C1 segment of cervical spinal cord (tissue), 14 donors: Measurements from ENCODE around the gene PAPOLA.
"Not testable (repeated sequence)": the region's sequence is repeated elsewhere in the genome, so short reads cannot be mapped to it uniquely, and the experiment has no call there.

Experiments
- DNase-seq, 14 donors: peaks; one replicate each; lab custom pipeline; 2025; lab: John Stamatoyannopoulos, UW

PAPOLA gene

GRCh38 chr14:96501740-96502620, at the start of gene PAPOLA:
TSS of gene PAPOLA (plus strand) at chr14:96502382. CDS start at chr14:96502593, 211 bp downstream.
- DNase-seq: peak; percentile 73 to 97 (median 92)

- DNase-seq: no peak
Measured at GRCh38 chr14:96452684-96453083, 49.5 kb upstream of the PAPOLA start.

- DNase-seq: no peak
Measured at GRCh38 chr14:96455588-96455987, 46.6 kb upstream of the PAPOLA start.

- DNase-seq: no peak
Measured at GRCh38 chr14:96459851-96460250, 42.3 kb upstream of the PAPOLA start.

- DNase-seq: no peak
Measured at GRCh38 chr14:96461950-96462798, 40.0 kb upstream of the PAPOLA start.

GRCh38 chr14:96464136-96464535, 38.0 kb upstream of the PAPOLA start:
- no peak for DNase-seq

GRCh38 chr14:96466918-96467317, 35.3 kb upstream of the PAPOLA start:
- DNase-seq: no peak

GRCh38 chr14:96470331-96470730, 31.9 kb upstream of the PAPOLA start:
- no peak for DNase-seq

- DNase-seq: not testable (repeated sequence)
Measured at GRCh38 chr14:96470967-96471366, 31.2 kb upstream of the PAPOLA start.

GRCh38 chr14:96478119-96478518, 24.1 kb upstream of the PAPOLA start:
- no peak for DNase-seq

- DNase-seq: no peak
Measured at GRCh38 chr14:96479435-96480146, 22.6 kb upstream of the PAPOLA start.

- DNase-seq: no peak
Measured at GRCh38 chr14:96481731-96482314, 20.4 kb upstream of the PAPOLA start.

- DNase-seq: no peak
Measured at GRCh38 chr14:96482986-96483385, 19.2 kb upstream of the PAPOLA start.

- no peak for DNase-seq
Measured at GRCh38 chr14:96484399-96484798, 17.8 kb upstream of the PAPOLA start.

- DNase-seq: no peak
Measured at GRCh38 chr14:96486705-96487104, 15.5 kb upstream of the PAPOLA start.

- no peak for DNase-seq
Measured at GRCh38 chr14:96489327-96489726, 12.9 kb upstream of the PAPOLA start.

- DNase-seq: no peak
Measured at GRCh38 chr14:96493178-96493577, 9.0 kb upstream of the PAPOLA start.

- no peak for DNase-seq
Measured at GRCh38 chr14:96494331-96494730, 7.9 kb upstream of the PAPOLA start.

- DNase-seq: no peak
Measured at GRCh38 chr14:96497087-96497486, 5.1 kb upstream of the PAPOLA start.

GRCh38 chr14:96497586-96497985, 4.6 kb upstream of the PAPOLA start:
- no peak for DNase-seq

GRCh38 chr14:96501217-96501739, 904 bp upstream of the PAPOLA start:
- peak in 1 of 14 donors; percentile 38 for DNase-seq
